Spleen (tissue), 11 donors: ENCODE measurements around the gene LAMTOR4. TPM values are rescaled to one million over a fixed set of nuclear protein-coding genes. Genes with fewer than 3 reads are reported as not detected.
A peak's percentile ranks its signal among the peaks of the same experiment; 100 is the strongest.

Experiments
- DNase-seq: peaks from one replicate; pipeline ENCODE4 v3.0.0-alpha.2; 2020
- H3K27ac ChIP-seq, 8 donors: fragments of 200-600 bp; sonication (generic) in 7 of 8; 1 replicate in 4 of 8; 2 replicates in 4 of 8; pipeline versions ENCODE4 v1.5.0 to v1.8.0; 2016 to 2021; ENCODE audit warnings: inconsistent platforms in 4 of 8, mild to moderate bottlenecking in 4 of 8, moderate library complexity in 1 of 8
- H3K27me3 ChIP-seq, 7 donors: fragments of 200-600 bp; sonication (generic) in 6 of 7; replicated peaks in 1 of 7; 1 replicate in 4 of 7; 2 replicates in 3 of 7; pipeline versions ENCODE4 v1.5.0 to v1.8.0; 2016 to 2021; ENCODE audit warnings: inconsistent platforms in 3 of 7, mild to moderate bottlenecking in 1 of 7
- H3K36me3 ChIP-seq, 6 donors: fragments of 200-600 bp; sonication (generic) in 5 of 6; 1 replicate in 4 of 6; 2 replicates in 2 of 6; pipeline versions ENCODE4 v1.5.0 to v1.8.0; 2016 to 2021; ENCODE audit warnings: inconsistent platforms in 2 of 6
- H3K4me1 ChIP-seq, 6 donors: fragments of 200-600 bp; sonication (generic) in 5 of 6; 1 replicate in 3 of 6; 2 replicates in 3 of 6; pipeline versions ENCODE4 v1.5.0 to v1.8.0; 2016 to 2021; ENCODE audit warnings: inconsistent platforms in 3 of 6
- H3K4me3 ChIP-seq, 8 donors: fragments of 200-600 bp; sonication (generic) in 7 of 8; 1 replicate in 4 of 8; 2 replicates in 4 of 8; pipeline versions ENCODE4 v1.5.0 to v1.8.0; 2016 to 2021; ENCODE audit warnings: inconsistent platforms in 4 of 8, mild to moderate bottlenecking in 4 of 8, moderate library complexity in 2 of 8
- H3K9me3 ChIP-seq, 8 donors: fragments of 200-600 bp; sonication (generic) in 7 of 8; 1 replicate in 4 of 8; 2 replicates in 4 of 8; pipeline versions ENCODE4 v1.5.0 to v1.8.0; 2016 to 2021; ENCODE audit warnings: inconsistent platforms in 4 of 8
- CTCF ChIP-seq, 11 experiments: fragments of 200-600 bp in 7 of 11; fragments of 450-650 bp in 4 of 11; sonication (generic) in 4 of 11; IDR thresholded peaks in 8 of 11; conservative IDR thresholded peaks in 3 of 11; 1 replicate in 7 of 11; 2 replicates in 4 of 11; pipeline versions ENCODE4 v1.4.0 to v1.8.0; 2016 to 2021; ENCODE audit warnings: antibody characterized with exemption in 11 of 11, inconsistent platforms in 4 of 11, mild to moderate bottlenecking in 1 of 11
- POLR2A ChIP-seq, 3 donors: fragments of 450-650 bp; IDR thresholded peaks; one replicate each; pipeline ENCODE4 v1.5.1; 2017; ENCODE audit warnings: antibody characterized with exemption in 3 of 3, mild to moderate bottlenecking in 1 of 3
- POLR2AphosphoS5 ChIP-seq, 3 donors: sonication (generic); formaldehyde crosslinking; IDR thresholded peaks; one replicate each; pipeline ENCODE4 v1.5.1; 2017; ENCODE audit warnings: antibody characterized with exemption in 3 of 3
- WGBS, 5 donors: extraction: QIAGEN DNeasy Blood & Tissue Kit in 3 of 5; methylation state at CpG; one replicate each; pipeline versions ENCODE4 v1.1.5 to v1.1.7; 2013 to 2018; 5-methylcytosine and 5-hydroxymethylcytosine counted together
- intact Hi-C: fragments of 100-400 bp; cut with DNase I; formaldehyde crosslinking; loops from one replicate; pipeline ENCODE4 v1.15.0; 2023; ENCODE audit warnings: low total_unique reads
- polyA plus RNA-seq, 3 donors: library from polyadenylated mRNA; stranded (reverse); fragments of 200-250 nt; gene quantifications; one replicate each; pipeline ENCODE4 v1.2.1, GENCODE V29; 2013
- total RNA-seq, 7 donors: library from RNA; depleted of rRNA in 3 of 7; stranded (reverse); fragments of >200 nt in 3 of 7; fragmentation: NEBNext Ultra II Directional in 4 of 7; extraction: Animal tissue kit (Norgen Biotek cat#: 25700) in 4 of 7; gene quantifications; one replicate each; pipeline versions ENCODE4 v1.1.0 to v1.2.1, GENCODE V29; 2016 to 2021
- donor health status: healthy with polysubstance abuse.
- donor health status: DM: no; HTN: no; CAD: no; lungs with moderate emphysema.
- donor health status: DM: no; HTN: no; CAD: no.
- donor health status: Bipolar disorder and iron deficiency.
- donor health status: healthy.
- donor health status: DM: no; HTN: no; CAD: no.
- donor health status: DM: yes; HTN: yes; CAD: no.

The LAMTOR4 gene
- total and polyA plus RNA-seq, 10 donors: 152 to 709 (median 271) TPM

GRCh38 chr7:100158229-100159098, 9.7 kb downstream of the LAMTOR4 start, which contains the start of gene TRAPPC14:
TRAPPC14 (minus strand) TSS chr7:100158723; CDS start chr7:100158499, 224 bp downstream.
- H3K36me3 ChIP-seq: peaks cover 0 to 39% (median 32%) of the 10 kb centered on the region in 6 donors
- H3K4me3 ChIP-seq: peak within 1 kb of the TSS; percentile 73 to 98 (median 91)

GRCh38 chr7:100159099-100159623, 10.4 kb downstream of the LAMTOR4 start:
- TF ChIP-seq CTCF (IDR thresholded peaks at IDR 0.05 in 8 of 11, conservative IDR thresholded peaks at IDR 0.05 in 3 of 11) (peak in 1 of 11 experiments; percentile 19), POLR2AphosphoS5 (IDR thresholded peaks at IDR 0.05) (no peak)
- DNase-seq: no peak
- peaks cover 10 to 70% (median 43%) of the 10 kb centered on the region in 6 donors for H3K4me1 ChIP-seq
- peak overlapping the region; percentile 88 to 97 (median 95) for H3K27ac ChIP-seq
- H3K36me3 ChIP-seq: peaks cover 0 to 32% (median 25%) of the 10 kb centered on the region in 6 donors
- WGBS, 5 donors: 54 to 70% (median 58%) methylated on average over 7 of the region's 7 CpGs
- H3K9me3 ChIP-seq: no peaks in the 10 kb centered on the region
- intact Hi-C loops: no loop called here
- peak overlapping the region; percentile 73 to 98 (median 91) for H3K4me3 ChIP-seq
- peaks cover 0 to 5% (median 0%) of the 10 kb centered on the region in 7 donors for H3K27me3 ChIP-seq

More at GRCh38 chr7:100158229-100159098, 9.7 kb downstream of the LAMTOR4 start, which contains the start of gene TRAPPC14:
- Histone ChIP-seq H3K4me1 (peaks cover 10 to 70% (median 47%) of the 10 kb centered on the region in 6 donors), H3K27me3 (no peaks in the 10 kb centered on the region), H3K27ac (peak within 1 kb of the TSS; percentile 88 to 97 (median 95)), H3K9me3 (no peaks in the 10 kb centered on the region)
- 0 to 2% (median 1%) methylated on average over 36 to 87 of the region's 87 CpGs for WGBS, 5 donors
- TF ChIP-seq POLR2AphosphoS5 (IDR thresholded peaks at IDR 0.05): peak; percentile 89 to 93 (median 92)
- TF ChIP-seq CTCF (IDR thresholded peaks at IDR 0.05 in 8 of 11, conservative IDR thresholded peaks at IDR 0.05 in 3 of 11): peak in 4 of 11 experiments; percentile 10 to 26 (median 18)
- no peak for TF ChIP-seq POLR2A (IDR thresholded peaks at IDR 0.05)
- DNase-seq: peak; percentile 99
- intact Hi-C loops: no loop called here

GRCh38 chr7:100160067-100160466, 11.3 kb downstream of the LAMTOR4 start:
- H3K4me1 ChIP-seq: peaks cover 10 to 61% (median 36%) of the 10 kb centered on the region in 6 donors
- H3K9me3 ChIP-seq: no peaks in the 10 kb centered on the region
- no peak for TF ChIP-seq CTCF (IDR thresholded peaks at IDR 0.05 in 8 of 11, conservative IDR thresholded peaks at IDR 0.05 in 3 of 11)
- TF ChIP-seq POLR2AphosphoS5 (IDR thresholded peaks at IDR 0.05): no peak
- TF ChIP-seq POLR2A (IDR thresholded peaks at IDR 0.05): no peak
- 93 to 97% (median 95%) methylated on average over 17 to 18 of the region's 18 CpGs for WGBS, 5 donors
- intact Hi-C loops: no loop called here
- H3K27me3 ChIP-seq: peaks cover 0 to 6% (median 0%) of the 10 kb centered on the region in 7 donors
- DNase-seq: no peak
- H3K36me3 ChIP-seq: peaks cover 0 to 23% (median 16%) of the 10 kb centered on the region in 6 donors
- no peak overlapping the region for H3K4me3 ChIP-seq
- no peak overlapping the region for H3K27ac ChIP-seq
